K562 treated with DMSO at 1 percent for 48 hours (cell line): ENCODE measurements around the gene PPP1R14C. TPM values are rescaled to one million over a fixed set of nuclear protein-coding genes. Genes with fewer than 3 reads are reported as not detected.

Source experiments
- total RNA-seq: library from RNA; unstranded; fragments of 300-600 nt; gene quantifications from 2 replicates; pipeline ENCODE4 v1.2.3, GENCODE V29; 2022; ENCODE audit warnings: low replicate concordance; ENCODE audit errors: extremely low read depth

Gene PPP1R14C, protein sequence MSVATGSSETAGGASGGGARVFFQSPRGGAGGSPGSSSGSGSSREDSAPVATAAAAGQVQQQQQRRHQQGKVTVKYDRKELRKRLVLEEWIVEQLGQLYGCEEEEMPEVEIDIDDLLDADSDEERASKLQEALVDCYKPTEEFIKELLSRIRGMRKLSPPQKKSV
- not detected in 2 replicates for total RNA-seq

DNA sequence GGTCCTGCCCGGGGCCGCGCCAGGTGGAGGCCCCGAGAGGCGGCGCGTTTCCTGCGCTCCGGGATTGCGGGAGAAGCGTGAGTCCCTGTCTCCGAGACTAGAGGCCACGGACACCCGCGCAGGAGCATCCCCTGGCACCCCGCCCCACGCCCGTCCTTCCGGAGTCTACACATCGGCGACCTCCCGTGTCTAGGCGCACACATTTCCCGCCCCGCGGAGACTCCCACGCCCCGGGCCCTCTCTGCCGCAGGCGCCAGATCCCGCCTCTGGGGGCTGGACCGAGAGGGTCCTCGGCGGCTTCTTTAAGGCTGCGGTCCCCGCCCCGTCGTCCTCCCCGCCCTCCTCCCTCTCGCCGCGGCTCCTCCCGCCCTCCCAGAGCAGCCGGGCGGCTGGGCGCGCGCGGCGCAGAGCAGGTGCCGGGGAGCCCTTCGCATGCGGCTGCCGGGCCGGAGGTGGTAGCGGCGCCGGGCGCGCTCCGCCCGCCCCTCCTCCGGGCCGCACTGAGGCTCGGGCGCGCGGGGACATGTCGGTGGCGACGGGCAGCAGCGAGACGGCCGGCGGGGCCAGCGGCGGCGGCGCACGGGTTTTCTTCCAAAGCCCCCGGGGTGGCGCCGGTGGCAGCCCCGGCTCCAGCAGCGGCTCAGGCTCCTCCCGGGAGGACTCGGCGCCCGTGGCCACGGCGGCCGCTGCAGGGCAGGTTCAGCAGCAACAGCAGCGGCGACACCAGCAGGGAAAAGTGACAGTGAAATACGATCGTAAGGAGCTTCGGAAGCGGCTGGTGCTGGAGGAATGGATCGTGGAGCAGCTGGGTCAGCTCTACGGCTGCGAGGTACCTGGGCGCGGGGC is at the start of gene PPP1R14C:
TSS of gene PPP1R14C (plus strand) at position 375 of the 846 bp plus-strand sequence. CDS start at position 524, 149 bp downstream.

Other genes with a start within 250 kb of the PPP1R14C start
- not detected in 2 replicates for gene RAET1E, start 244.9 kb upstream of the PPP1R14C start, total RNA-seq
- not detected in 2 replicates for gene RAET1G, start 219.9 kb upstream of the PPP1R14C start, total RNA-seq
- gene ULBP2, start 201.0 kb upstream of the PPP1R14C start, total RNA-seq = not detected in 2 replicates
- not detected in 2 replicates for gene ULBP1, start 179.1 kb upstream of the PPP1R14C start, total RNA-seq
- not detected in 2 replicates for gene RAET1L, start 117.5 kb upstream of the PPP1R14C start, total RNA-seq
- gene ULBP3, start 73.9 kb upstream of the PPP1R14C start, total RNA-seq = not detected in 2 replicates
- gene IYD, start 226.0 kb downstream of the PPP1R14C start, total RNA-seq = not detected in 2 replicates